Stimulated activated CD4-positive, alpha-beta T cell treated with anti-CD3 and anti-CD28 coated beads, Interleukin-12 subunit alpha, Interleukin-12 subunit beta, amount 100 ng/mL, for 48 hours (primary cell): Measurements from ENCODE around the gene APLN.

ENCODE experiments used
- DNase-seq, 3 donors: peaks; one replicate each; pipeline ENCODE4 v3.0.0-alpha.2; 2020; ENCODE audit warnings: low read depth in 2 of 3, low spot score in 1 of 3

Gene APLN

DNA sequence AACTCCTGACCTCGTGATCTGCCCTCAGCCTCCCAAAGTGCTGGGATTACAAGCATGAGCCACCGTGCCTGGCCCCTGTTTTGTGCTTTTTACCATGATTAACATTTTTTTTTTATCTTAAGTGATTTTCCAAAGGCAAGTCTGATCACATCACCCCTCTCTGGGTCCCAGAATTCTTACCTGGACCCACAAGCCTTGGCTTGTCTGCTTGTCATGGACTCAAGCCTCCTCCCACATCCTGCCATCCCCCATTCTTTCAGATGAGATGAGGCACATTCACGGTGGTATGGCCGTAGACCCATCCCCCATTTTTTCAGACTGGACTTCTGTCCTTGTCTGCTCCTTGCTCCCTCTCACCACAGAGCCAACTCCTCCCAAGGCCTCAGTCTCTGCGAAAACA, 55.3 kb downstream of the APLN start:
- no peak for DNase-seq

DNA sequence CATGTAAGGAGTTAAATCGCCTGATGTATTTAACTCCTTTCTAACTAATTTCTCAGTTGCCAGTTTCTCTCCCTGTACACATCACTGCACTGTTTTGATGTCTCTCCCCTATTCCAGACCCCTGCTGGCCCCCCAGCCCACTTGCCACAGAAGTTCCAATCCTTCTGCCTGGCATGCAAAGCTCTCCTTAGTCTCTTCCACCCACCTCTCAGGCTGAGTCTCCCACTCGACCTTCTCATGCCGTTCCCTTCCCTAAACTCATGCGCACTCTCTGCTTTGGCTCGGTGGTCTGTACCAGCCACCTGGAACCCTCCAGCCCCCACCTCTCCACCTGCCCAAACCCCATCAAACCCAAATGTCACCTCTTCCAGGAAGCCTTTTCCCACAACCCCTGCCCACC, 56.9 kb downstream of the APLN start:
- no peak for DNase-seq

DNA sequence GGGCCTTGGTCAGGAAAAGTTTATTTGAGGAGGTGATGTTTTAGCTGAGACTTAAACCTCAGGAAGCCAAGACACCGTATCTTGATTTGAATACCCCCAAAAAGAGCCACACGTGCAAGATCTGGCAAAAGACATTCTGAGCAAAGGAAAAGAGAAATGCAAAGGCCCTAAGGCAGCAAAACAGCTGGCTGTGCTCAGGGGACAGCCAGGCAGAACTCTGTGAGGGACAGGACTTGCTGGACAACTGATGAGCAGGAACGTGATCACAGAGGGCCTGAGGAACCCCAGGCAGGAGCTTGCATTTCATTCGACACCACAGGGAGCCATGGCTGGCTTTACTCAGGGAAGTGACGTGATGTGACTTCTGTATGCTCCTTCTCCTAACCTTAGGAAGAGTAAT, 58.7 kb downstream of the APLN start:
- DNase-seq: no peak
